ENCODE measurements around the gene DLEC1. TPM values are rescaled to one million over a fixed set of nuclear protein-coding genes. Genes with fewer than 3 reads are reported as not detected.

DLEC1 gene
- total and polyA plus RNA-seq, 2 experiments from 2014 or later = 0.31 to 0.66 TPM

- Mint-ChIP-seq H3K27me3 (ENCODE audit: insufficient read depth, low read depth, poor library complexity) (peaks cover 7% of the 10 kb centered on the region), H3K9me3 (peaks cover 8% of the 10 kb centered on the region; the same call in 2 of the 3 replicates), H3K27ac (no peak overlapping the region), H3K4me1 (peaks cover 33% of the 10 kb centered on the region), H3K4me3 (no peak overlapping the region; the same call in 2 of the 3 replicates), H3K36me3 (ENCODE audit: low read depth) (no peaks in the 10 kb centered on the region)
- Histone ChIP-seq H4K20me1 (replicated peaks; ENCODE audit: insufficient read depth) (no peaks in the 10 kb centered on the region), H3K9me2 (ENCODE audit: insufficient read depth) (no peaks in the 10 kb centered on the region), H3K27me3 (ENCODE audit: insufficient read depth) (no peaks in the 10 kb centered on the region), H3K79me2 (replicated peaks; ENCODE audit: insufficient read depth) (no peaks in the 10 kb centered on the region), H3K4me1 (ENCODE audit: insufficient read depth) (peaks cover 13% of the 10 kb centered on the region), H3K27ac (ENCODE audit: low read depth) (no peak overlapping the region), H3K4me3 (no peak overlapping the region), H3F3A (replicated peaks; ENCODE audit: low read depth) (no peaks in the 10 kb centered on the region), H3K36me3 (ENCODE audit: insufficient read depth) (no peaks in the 10 kb centered on the region), H2AFZ (no peak overlapping the region), H3K4me2 (no peak overlapping the region)
- TF ChIP-seq JUNB (IDR thresholded peaks at IDR 0.05; ENCODE audit: unreplicated experiment) = no peak
- no peak for TF ChIP-seq NANOG (IDR thresholded peaks at IDR 0.05; ENCODE audit: borderline replicate concordance)
- TF ChIP-seq ETS1 (IDR thresholded peaks at IDR 0.05) = no peak
- no peak for TF ChIP-seq ZNF331 (CRISPR knock-in tag; IDR thresholded peaks at IDR 0.05; ENCODE audit: low read depth)
- no peak for TF ChIP-seq ZNF114 (CRISPR knock-in tag; IDR thresholded peaks at IDR 0.05)
- no peak for TF ChIP-seq CTCF (conservative IDR thresholded peaks at IDR 0.05; ENCODE audit: low read depth in 2 of 2)
- no peak for TF ChIP-seq STAT1 (IDR thresholded peaks at IDR 0.05; ENCODE audit: unreplicated experiment)
- TF ChIP-seq EZH2 (IDR thresholded peaks at IDR 0.05; ENCODE audit: low read depth, unreplicated experiment) = no peak
- no peak for TF ChIP-seq ZNF462 (CRISPR knock-in tag; IDR thresholded peaks at IDR 0.05)
- no peak for TF ChIP-seq CREB1 (CRISPR knock-in tag; IDR thresholded peaks at IDR 0.05; ENCODE audit: low read depth)
- TF ChIP-seq, protein P1, sequence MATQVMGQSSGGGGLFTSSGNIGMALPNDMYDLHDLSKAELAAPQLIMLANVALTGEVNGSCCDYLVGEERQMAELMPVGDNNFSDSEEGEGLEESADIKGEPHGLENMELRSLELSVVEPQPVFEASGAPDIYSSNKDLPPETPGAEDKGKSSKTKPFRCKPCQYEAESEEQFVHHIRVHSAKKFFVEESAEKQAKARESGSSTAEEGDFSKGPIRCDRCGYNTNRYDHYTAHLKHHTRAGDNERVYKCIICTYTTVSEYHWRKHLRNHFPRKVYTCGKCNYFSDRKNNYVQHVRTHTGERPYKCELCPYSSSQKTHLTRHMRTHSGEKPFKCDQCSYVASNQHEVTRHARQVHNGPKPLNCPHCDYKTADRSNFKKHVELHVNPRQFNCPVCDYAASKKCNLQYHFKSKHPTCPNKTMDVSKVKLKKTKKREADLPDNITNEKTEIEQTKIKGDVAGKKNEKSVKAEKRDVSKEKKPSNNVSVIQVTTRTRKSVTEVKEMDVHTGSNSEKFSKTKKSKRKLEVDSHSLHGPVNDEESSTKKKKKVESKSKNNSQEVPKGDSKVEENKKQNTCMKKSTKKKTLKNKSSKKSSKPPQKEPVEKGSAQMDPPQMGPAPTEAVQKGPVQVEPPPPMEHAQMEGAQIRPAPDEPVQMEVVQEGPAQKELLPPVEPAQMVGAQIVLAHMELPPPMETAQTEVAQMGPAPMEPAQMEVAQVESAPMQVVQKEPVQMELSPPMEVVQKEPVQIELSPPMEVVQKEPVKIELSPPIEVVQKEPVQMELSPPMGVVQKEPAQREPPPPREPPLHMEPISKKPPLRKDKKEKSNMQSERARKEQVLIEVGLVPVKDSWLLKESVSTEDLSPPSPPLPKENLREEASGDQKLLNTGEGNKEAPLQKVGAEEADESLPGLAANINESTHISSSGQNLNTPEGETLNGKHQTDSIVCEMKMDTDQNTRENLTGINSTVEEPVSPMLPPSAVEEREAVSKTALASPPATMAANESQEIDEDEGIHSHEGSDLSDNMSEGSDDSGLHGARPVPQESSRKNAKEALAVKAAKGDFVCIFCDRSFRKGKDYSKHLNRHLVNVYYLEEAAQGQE (IDR thresholded peaks at IDR 0.05; ENCODE audit: unreplicated experiment) = no peak
- DNase-seq (ENCODE audit: low spot score) = no peak
- ATAC-seq = no peak
Observed at GRCh38 chr3:38102444-38102814, 63.4 kb downstream of the DLEC1 start.

All from GM23338 (cell line).